ENCODE measurements around the gene SLC10A4.

The SLC10A4 gene

DNA sequence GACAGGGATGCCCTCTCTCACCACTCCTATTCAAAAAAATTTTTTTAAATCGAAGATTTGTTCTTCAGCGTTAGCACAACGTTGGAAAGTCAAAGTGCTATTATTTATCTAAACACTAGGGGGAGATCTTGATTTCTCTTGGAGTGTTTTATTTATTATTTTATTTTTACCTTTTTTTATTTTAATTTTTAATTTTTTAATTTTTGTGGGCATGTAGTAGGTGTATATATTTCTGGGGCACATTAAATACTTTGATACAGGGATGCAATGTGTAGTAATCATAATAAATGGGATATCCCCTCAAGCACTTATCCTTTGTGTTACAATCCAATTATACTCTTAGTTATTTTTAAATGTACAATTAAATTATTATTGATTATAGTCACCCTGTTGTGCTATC is 37.4 kb upstream of the SLC10A4 start:
- Histone ChIP-seq H4K20me1 (ENCODE audit: low read depth, low read length) (no peaks in the 10 kb centered on the region), H3K9me3 (ENCODE audit: insufficient read depth, low read length) (no peaks in the 10 kb centered on the region), H3K27ac (ENCODE audit: low read depth, low read length) (no peak overlapping the region), H3K4me3 (ENCODE audit: insufficient read depth, low read length, poor library complexity, severe bottlenecking) (no peak overlapping the region), H3K79me2 (ENCODE audit: insufficient read depth, low read length) (no peaks in the 10 kb centered on the region), H3F3A (ENCODE audit: insufficient read depth) (no peaks in the 10 kb centered on the region), H3K9me2 (replicated peaks; ENCODE audit: insufficient read depth, low read length) (no peaks in the 10 kb centered on the region), H3K27me3 (ENCODE audit: low read length) (no peaks in the 10 kb centered on the region), H3K36me3 (ENCODE audit: low read length) (no peaks in the 10 kb centered on the region), H3K9ac (ENCODE audit: low read length) (no peak overlapping the region), H3K4me2 (ENCODE audit: low read depth, low read length, poor library complexity, severe bottlenecking) (no peak overlapping the region), H2AFZ (ENCODE audit: low read depth, low read length, severe bottlenecking) (no peak overlapping the region)
- no peak for TF ChIP-seq EZH2phosphoT487 (conservative IDR thresholded peaks at IDR 0.05; ENCODE audit: low read length)
- TF ChIP-seq, protein P1, sequence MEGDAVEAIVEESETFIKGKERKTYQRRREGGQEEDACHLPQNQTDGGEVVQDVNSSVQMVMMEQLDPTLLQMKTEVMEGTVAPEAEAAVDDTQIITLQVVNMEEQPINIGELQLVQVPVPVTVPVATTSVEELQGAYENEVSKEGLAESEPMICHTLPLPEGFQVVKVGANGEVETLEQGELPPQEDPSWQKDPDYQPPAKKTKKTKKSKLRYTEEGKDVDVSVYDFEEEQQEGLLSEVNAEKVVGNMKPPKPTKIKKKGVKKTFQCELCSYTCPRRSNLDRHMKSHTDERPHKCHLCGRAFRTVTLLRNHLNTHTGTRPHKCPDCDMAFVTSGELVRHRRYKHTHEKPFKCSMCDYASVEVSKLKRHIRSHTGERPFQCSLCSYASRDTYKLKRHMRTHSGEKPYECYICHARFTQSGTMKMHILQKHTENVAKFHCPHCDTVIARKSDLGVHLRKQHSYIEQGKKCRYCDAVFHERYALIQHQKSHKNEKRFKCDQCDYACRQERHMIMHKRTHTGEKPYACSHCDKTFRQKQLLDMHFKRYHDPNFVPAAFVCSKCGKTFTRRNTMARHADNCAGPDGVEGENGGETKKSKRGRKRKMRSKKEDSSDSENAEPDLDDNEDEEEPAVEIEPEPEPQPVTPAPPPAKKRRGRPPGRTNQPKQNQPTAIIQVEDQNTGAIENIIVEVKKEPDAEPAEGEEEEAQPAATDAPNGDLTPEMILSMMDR (IDR thresholded peaks at IDR 0.05; ENCODE audit: insufficient read depth, low read length, poor library complexity, severe bottlenecking) = no peak

DNA sequence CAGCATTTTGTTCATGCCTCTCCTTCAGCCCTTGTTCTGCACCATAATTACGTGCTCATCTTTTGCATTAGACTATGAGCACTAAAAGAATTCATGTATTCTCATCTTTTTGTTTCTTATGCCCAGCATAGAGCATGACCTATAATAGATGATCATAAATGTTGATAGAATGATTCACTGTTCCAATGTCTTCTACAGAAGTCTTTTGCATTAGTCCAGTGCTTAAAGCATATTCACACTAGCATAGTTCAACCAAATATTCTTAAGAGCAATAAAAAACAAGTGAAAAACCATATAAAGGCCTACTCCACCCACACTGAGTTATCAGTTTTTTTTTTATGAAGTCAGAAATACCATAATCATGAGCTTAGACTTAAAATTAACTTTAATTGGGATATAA is 36.5 kb upstream of the SLC10A4 start:
- Histone ChIP-seq H3K4me2 (ENCODE audit: low read depth, low read length, poor library complexity, severe bottlenecking) (no peak overlapping the region), H4K20me1 (ENCODE audit: low read depth, low read length) (no peaks in the 10 kb centered on the region), H3K4me3 (ENCODE audit: insufficient read depth, low read length, poor library complexity, severe bottlenecking) (no peak overlapping the region), H3K9me3 (ENCODE audit: insufficient read depth, low read length) (no peaks in the 10 kb centered on the region), H3K9ac (ENCODE audit: low read length) (no peak overlapping the region), H3K27me3 (ENCODE audit: low read length) (no peaks in the 10 kb centered on the region), H2AFZ (ENCODE audit: low read depth, low read length, severe bottlenecking) (no peak overlapping the region), H3F3A (ENCODE audit: insufficient read depth) (no peaks in the 10 kb centered on the region), H3K36me3 (ENCODE audit: low read length) (no peaks in the 10 kb centered on the region), H3K27ac (ENCODE audit: low read depth, low read length) (no peak overlapping the region), H3K79me2 (ENCODE audit: insufficient read depth, low read length) (no peaks in the 10 kb centered on the region), H3K9me2 (replicated peaks; ENCODE audit: insufficient read depth, low read length) (no peaks in the 10 kb centered on the region)
- TF ChIP-seq, protein P1 (IDR thresholded peaks at IDR 0.05; ENCODE audit: insufficient read depth, low read length, poor library complexity, severe bottlenecking) = no peak
- no peak for TF ChIP-seq EZH2phosphoT487 (conservative IDR thresholded peaks at IDR 0.05; ENCODE audit: low read length)

DNA sequence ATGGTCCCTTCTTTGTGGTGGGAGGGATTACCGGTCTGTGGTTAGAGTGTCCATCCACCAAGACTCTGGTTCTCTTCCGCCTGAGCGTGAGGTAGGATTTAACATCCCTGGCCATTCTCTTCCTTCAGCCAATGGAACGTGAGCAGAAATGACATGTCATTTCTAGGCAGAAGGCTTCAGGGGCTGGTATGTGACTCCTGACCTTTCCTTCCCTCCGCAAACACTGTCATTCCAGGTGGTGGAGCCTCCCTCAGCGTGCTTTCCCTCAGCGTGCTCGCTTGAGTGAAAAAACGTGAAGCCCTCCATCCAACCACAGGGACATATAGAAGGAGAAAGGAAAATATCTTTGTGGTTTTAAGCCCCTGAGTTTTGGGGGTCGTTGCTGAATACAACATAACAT is 34.0 kb upstream of the SLC10A4 start:
- Histone ChIP-seq H2AFZ (ENCODE audit: low read depth, low read length, severe bottlenecking) (no peak overlapping the region), H3K4me3 (ENCODE audit: insufficient read depth, low read length, poor library complexity, severe bottlenecking) (no peak overlapping the region), H3K9me3 (ENCODE audit: insufficient read depth, low read length) (no peaks in the 10 kb centered on the region), H3K36me3 (ENCODE audit: low read length) (no peaks in the 10 kb centered on the region), H3K79me2 (ENCODE audit: insufficient read depth, low read length) (no peaks in the 10 kb centered on the region), H3K27me3 (ENCODE audit: low read length) (no peaks in the 10 kb centered on the region), H4K20me1 (ENCODE audit: low read depth, low read length) (no peaks in the 10 kb centered on the region), H3K9me2 (replicated peaks; ENCODE audit: insufficient read depth, low read length) (no peaks in the 10 kb centered on the region), H3K4me2 (ENCODE audit: low read depth, low read length, poor library complexity, severe bottlenecking) (no peak overlapping the region), H3K27ac (ENCODE audit: low read depth, low read length) (no peak overlapping the region), H3F3A (ENCODE audit: insufficient read depth) (no peaks in the 10 kb centered on the region), H3K9ac (ENCODE audit: low read length) (no peak overlapping the region)
- TF ChIP-seq, protein P1 (IDR thresholded peaks at IDR 0.05; ENCODE audit: insufficient read depth, low read length, poor library complexity, severe bottlenecking) = no peak
- TF ChIP-seq EZH2phosphoT487 (conservative IDR thresholded peaks at IDR 0.05; ENCODE audit: low read length) = no peak

Data from SU-DHL-6 (cell line).